ENCODE results near the gene GDAP2. TPM values are rescaled to one million over a fixed set of nuclear protein-coding genes. Genes with fewer than 3 reads are reported as not detected.

Gene GDAP2
- total RNA-seq, 4 donors from 2014 or later = 38.7 to 48.9 (median 47.6) TPM

DNA sequence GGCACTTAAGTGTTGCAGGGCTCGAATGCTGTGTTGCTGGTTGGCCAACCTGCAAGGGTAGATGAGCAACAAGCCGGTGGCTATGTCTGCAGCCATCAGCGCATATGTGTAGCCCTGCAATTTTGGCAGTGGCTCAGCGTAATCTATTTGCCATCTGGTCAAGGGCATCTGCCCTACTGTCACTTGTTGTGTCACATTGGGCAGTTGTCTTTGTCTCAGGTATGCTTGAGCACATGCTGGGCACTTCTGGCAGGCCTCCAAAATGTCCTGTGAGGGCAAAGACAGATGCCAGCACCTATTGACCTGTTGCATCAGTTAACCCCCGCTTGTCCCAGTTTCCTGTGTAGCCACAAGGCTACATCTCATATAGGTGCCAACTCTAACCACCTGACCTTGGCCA, 111.8 kb downstream of the GDAP2 start:
- Histone ChIP-seq H3K4me3 (replicated peaks in 1 of 3) (no peak overlapping the region), H3K27me3 (no peaks in the 10 kb centered on the region), H3K4me1 (peaks cover 0 to 11% of the 10 kb centered on the region in 2 donors), H3K27ac (no peak overlapping the region), H3K36me3 (no peaks in the 10 kb centered on the region), H3K9me3 (no peaks in the 10 kb centered on the region)
- DNase-seq = no peak
- 94 to 97% methylated on average over 4 to 5 of the region's 5 CpGs for WGBS, 2 donors
- TF ChIP-seq, protein P1, sequence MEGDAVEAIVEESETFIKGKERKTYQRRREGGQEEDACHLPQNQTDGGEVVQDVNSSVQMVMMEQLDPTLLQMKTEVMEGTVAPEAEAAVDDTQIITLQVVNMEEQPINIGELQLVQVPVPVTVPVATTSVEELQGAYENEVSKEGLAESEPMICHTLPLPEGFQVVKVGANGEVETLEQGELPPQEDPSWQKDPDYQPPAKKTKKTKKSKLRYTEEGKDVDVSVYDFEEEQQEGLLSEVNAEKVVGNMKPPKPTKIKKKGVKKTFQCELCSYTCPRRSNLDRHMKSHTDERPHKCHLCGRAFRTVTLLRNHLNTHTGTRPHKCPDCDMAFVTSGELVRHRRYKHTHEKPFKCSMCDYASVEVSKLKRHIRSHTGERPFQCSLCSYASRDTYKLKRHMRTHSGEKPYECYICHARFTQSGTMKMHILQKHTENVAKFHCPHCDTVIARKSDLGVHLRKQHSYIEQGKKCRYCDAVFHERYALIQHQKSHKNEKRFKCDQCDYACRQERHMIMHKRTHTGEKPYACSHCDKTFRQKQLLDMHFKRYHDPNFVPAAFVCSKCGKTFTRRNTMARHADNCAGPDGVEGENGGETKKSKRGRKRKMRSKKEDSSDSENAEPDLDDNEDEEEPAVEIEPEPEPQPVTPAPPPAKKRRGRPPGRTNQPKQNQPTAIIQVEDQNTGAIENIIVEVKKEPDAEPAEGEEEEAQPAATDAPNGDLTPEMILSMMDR (IDR thresholded peaks at IDR 0.05) = no peak
- no peak for TF ChIP-seq POLR2A (IDR thresholded peaks at IDR 0.05)
- intact Hi-C loops (cut with DNase I) = no loop called here

DNA sequence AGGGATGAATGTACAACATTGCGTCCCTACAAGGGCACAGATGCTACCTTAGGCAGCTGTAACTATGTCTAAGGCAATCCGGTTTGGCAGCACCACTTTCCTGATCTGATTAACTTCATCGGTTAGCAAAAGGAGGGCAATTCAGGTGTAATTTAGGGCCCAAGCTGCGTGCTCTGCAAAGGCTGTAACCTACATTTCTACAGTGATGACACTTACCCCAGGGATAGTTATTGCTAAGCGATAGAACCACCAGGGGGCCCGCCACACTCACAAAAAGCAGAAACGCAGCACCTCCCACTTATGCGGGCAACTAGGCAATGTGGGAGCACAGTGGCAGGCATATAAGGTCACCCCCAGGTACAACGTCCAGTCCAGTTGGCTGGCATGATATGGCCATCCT, 113.5 kb downstream of the GDAP2 start:
- Histone ChIP-seq H3K27ac (no peak overlapping the region), H3K27me3 (no peaks in the 10 kb centered on the region), H3K36me3 (no peaks in the 10 kb centered on the region), H3K4me1 (no peaks in the 10 kb centered on the region), H3K9me3 (no peaks in the 10 kb centered on the region), H3K4me3 (replicated peaks in 1 of 3) (no peak overlapping the region)
- intact Hi-C loops (cut with DNase I) = no loop called here
- TF ChIP-seq POLR2A (IDR thresholded peaks at IDR 0.05) = no peak
- TF ChIP-seq, protein P1 (IDR thresholded peaks at IDR 0.05) = no peak
- DNase-seq = no peak
- 86 to 97% methylated on average over 8 to 9 of the region's 9 CpGs for WGBS, 2 donors

DNA sequence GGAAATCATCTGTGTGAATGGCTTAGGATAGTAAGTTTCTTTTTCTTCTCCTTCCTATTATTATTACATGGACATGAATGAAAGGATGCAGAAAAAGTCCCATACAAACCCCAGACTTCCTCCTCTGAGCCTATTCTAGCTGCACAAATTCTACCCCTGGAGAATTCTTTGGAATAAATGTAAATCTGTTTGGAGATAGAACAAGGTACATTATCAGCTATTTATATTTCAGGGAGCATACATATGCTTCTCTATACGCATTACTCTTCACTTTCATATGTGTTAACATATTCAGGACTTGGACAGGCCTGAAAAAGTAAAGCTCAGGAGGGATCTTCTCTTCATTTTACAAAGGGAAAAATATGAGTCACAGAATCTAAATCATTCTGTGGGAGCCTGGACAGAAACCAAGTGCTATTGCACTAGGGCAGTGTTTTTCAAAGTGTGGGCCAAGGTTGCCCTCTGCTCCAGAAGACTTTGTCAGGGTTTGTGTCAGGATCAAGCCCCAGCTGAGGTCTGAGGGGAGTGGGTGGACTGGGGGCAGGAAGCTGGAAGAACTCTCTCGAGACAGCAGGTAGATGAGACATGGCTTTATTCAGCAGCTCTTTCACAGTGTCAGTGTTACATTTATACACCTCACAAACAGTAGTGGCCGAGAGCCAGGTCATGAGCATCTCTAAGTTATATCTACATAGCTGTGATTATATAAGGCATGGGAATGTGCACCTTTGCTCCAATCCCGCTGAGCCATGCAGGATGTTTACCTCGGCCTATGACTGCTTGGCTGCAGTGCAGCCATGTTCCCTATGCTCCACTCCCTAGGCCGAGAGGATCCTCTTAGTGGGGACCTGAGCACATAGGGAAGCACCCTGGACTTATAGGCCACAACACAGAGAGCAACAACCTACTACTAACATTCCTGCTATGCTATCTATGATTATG, 114.3 kb downstream of the GDAP2 start:
- intact Hi-C loops (cut with DNase I) = no loop called here
- DNase-seq = no peak
- H3K9me3 ChIP-seq = no peaks in the 10 kb centered on the region
- TF ChIP-seq, protein P1 (IDR thresholded peaks at IDR 0.05) = no peak
- TF ChIP-seq POLR2A (IDR thresholded peaks at IDR 0.05) = no peak
- H3K4me3 ChIP-seq (replicated peaks in 1 of 3) = no peak overlapping the region
- WGBS, 2 donors = 81 to 92% methylated on average over 6 of the region's 6 CpGs
- H3K27me3 ChIP-seq = no peaks in the 10 kb centered on the region
- H3K36me3 ChIP-seq = no peaks in the 10 kb centered on the region
- no peaks in the 10 kb centered on the region for H3K4me1 ChIP-seq
- no peak overlapping the region for H3K27ac ChIP-seq

Other genes with a start within 250 kb of the GDAP2 start
- 10 to 100 TPM in 3 of 4 donors, 1 to 10 TPM in 1; 7.0 to 22.2 (median 19.1) TPM for gene WDR3, start 118 bp upstream of the GDAP2 start, total RNA-seq

Data from thyroid gland (tissue), 4 donors.